Stimulated activated CD4-positive, alpha-beta T cell treated with anti-CD3 and anti-CD28 coated beads, Interleukin-12 subunit alpha, Interleukin-12 subunit beta, amount 100 ng/mL, for 24 hours (primary cell): ENCODE data around the gene ATP5PB.
A peak's percentile ranks its signal among the peaks of the same experiment; 100 is the strongest.

Experiments used
- DNase-seq, 2 experiments: peaks; one replicate each; pipeline ENCODE4 v3.0.0-alpha.2; 2020; ENCODE audit warnings: low read depth in 2 of 2

The ATP5PB gene

GRCh38 chr1:111475701-111476100 is 26.4 kb downstream of the ATP5PB start:
- DNase-seq, result peak in 1 of 2 experiments; percentile 25

GRCh38 chr1:111476214-111476613 is 26.9 kb downstream of the ATP5PB start:
- DNase-seq, result no peak

GRCh38 chr1:111476761-111477309 is 27.6 kb downstream of the ATP5PB start:
- no peak for DNase-seq

GRCh38 chr1:111480674-111481073 is 31.4 kb downstream of the ATP5PB start:
- DNase-seq, result no peak

GRCh38 chr1:111481387-111482221 is 32.3 kb downstream of the ATP5PB start:
- DNase-seq, result peak in 1 of 2 experiments; percentile 51

- no peak for DNase-seq
These were observed 33.9 kb downstream of the ATP5PB start for GRCh38 chr1:111483166-111483565.

GRCh38 chr1:111483876-111484275 is 34.6 kb downstream of the ATP5PB start:
- no peak for DNase-seq

GRCh38 chr1:111484391-111485026 is 35.2 kb downstream of the ATP5PB start:
- no peak for DNase-seq

GRCh38 chr1:111486431-111486830 is 37.2 kb downstream of the ATP5PB start:
- DNase-seq, result no peak

GRCh38 chr1:111487133-111487532 is 37.9 kb downstream of the ATP5PB start:
- no peak for DNase-seq

GRCh38 chr1:111488669-111489068 is 39.4 kb downstream of the ATP5PB start:
- no peak for DNase-seq

- DNase-seq, result no peak
These were observed 40.3 kb downstream of the ATP5PB start for GRCh38 chr1:111489604-111490003.

GRCh38 chr1:111490220-111490619 is 41.0 kb downstream of the ATP5PB start:
- no peak for DNase-seq

GRCh38 chr1:111491070-111491469 is 41.8 kb downstream of the ATP5PB start:
- no peak for DNase-seq

GRCh38 chr1:111496398-111496797 is 47.1 kb downstream of the ATP5PB start:
- no peak for DNase-seq

- DNase-seq, result no peak
These were observed 48.3 kb downstream of the ATP5PB start for GRCh38 chr1:111497592-111497991.

GRCh38 chr1:111499026-111499785 is 49.9 kb downstream of the ATP5PB start:
- DNase-seq, result no peak

- DNase-seq, result no peak
These were observed 52.4 kb downstream of the ATP5PB start for GRCh38 chr1:111501645-111502044.

- DNase-seq, result no peak
These were observed 54.4 kb downstream of the ATP5PB start, which contains the start of the genes ADORA3 and TMIGD3 for GRCh38 chr1:111503585-111504060. TSS of gene ADORA3 (minus strand) at chr1:111503633. CDS start at chr1:111503354, 279 bp downstream. TSS of gene TMIGD3 (minus strand) at chr1:111503633. CDS start at chr1:111503354, 279 bp downstream.

GRCh38 chr1:111504097-111504496 is 54.8 kb downstream of the ATP5PB start:
- DNase-seq, result no peak

- no peak for DNase-seq
These were observed 56.4 kb downstream of the ATP5PB start for GRCh38 chr1:111505641-111506119.

- no peak for DNase-seq
These were observed 57.3 kb downstream of the ATP5PB start for GRCh38 chr1:111506561-111506960.
